ENCODE data around the gene USP33.
"Not testable (repeated sequence)": the region's sequence is repeated elsewhere in the genome, so short reads cannot be mapped to it uniquely, and the experiment has no call there.

Gene USP33

GRCh38 chr1:77670330-77670729, 89.3 kb downstream of the USP33 start:
- DNase-seq = no peak

GRCh38 chr1:77668924-77669449, 90.7 kb downstream of the USP33 start:
- DNase-seq = no peak

- DNase-seq = no peak
Observed at GRCh38 chr1:77664939-77665516, 94.6 kb downstream of the USP33 start.

- DNase-seq = no peak
Observed at GRCh38 chr1:77661696-77662095, 98.0 kb downstream of the USP33 start.

- no peak for DNase-seq
Observed at GRCh38 chr1:77659879-77660593, 99.6 kb downstream of the USP33 start.

GRCh38 chr1:77658271-77658670, 101.4 kb downstream of the USP33 start:
- DNase-seq = no peak

- DNase-seq = no peak
Observed at GRCh38 chr1:77655431-77655974, 104.1 kb downstream of the USP33 start.

GRCh38 chr1:77652970-77653516, 106.6 kb downstream of the USP33 start:
- DNase-seq = no peak

GRCh38 chr1:77652268-77652667, 107.4 kb downstream of the USP33 start:
- DNase-seq = no peak

GRCh38 chr1:77649127-77649526, 110.5 kb downstream of the USP33 start:
- no peak for DNase-seq

- not testable (repeated sequence) for DNase-seq
Observed at GRCh38 chr1:77646224-77646623, 113.4 kb downstream of the USP33 start.

Data from NCI-H1694 treated with DMSO at 0.1 percent for 48 hours (cell line).